Neuronal stem cell (in vitro differentiated cells): ENCODE measurements around the gene ZNF319.

Source experiments
- DNase-seq: peaks from one replicate; pipeline ENCODE4 v3.0.0-alpha.2; 2013; ENCODE audit warnings: low spot score
- H2AFZ ChIP-seq: one replicate; pipeline ENCODE4 v1.6.1; 2013; ENCODE audit warnings: mild to moderate bottlenecking, low read length, inconsistent platforms
- H2AK5ac ChIP-seq: 2 replicates; pipeline ENCODE4 v1.6.1; 2013; ENCODE audit warnings: low read depth, mild to moderate bottlenecking, inconsistent platforms, low read length, moderate library complexity, mixed read lengths
- H2BK120ac ChIP-seq: 2 replicates; pipeline ENCODE4 v1.6.1; 2013; ENCODE audit warnings: low read depth, mild to moderate bottlenecking, inconsistent platforms, low read length, moderate library complexity, mixed read lengths
- H2BK12ac ChIP-seq: one replicate; pipeline ENCODE4 v1.6.1; 2013; ENCODE audit warnings: low read length, inconsistent platforms
- H2BK15ac ChIP-seq: 2 replicates; pipeline ENCODE4 v1.6.1; 2013; ENCODE audit warnings: mild to moderate bottlenecking, low read length, inconsistent platforms, mixed read lengths
- H2BK5ac ChIP-seq: one replicate; pipeline ENCODE4 v1.6.1; 2013; ENCODE audit warnings: inconsistent platforms, mild to moderate bottlenecking, low read length, moderate library complexity
- H3K14ac ChIP-seq: one replicate; pipeline ENCODE4 v1.6.1; 2013; ENCODE audit warnings: low read length, inconsistent platforms
- H3K18ac ChIP-seq: 2 replicates; pipeline ENCODE4 v1.6.1; 2013; ENCODE audit warnings: low read length, inconsistent platforms
- H3K23ac ChIP-seq: 2 replicates; pipeline ENCODE4 v1.6.1; 2013; ENCODE audit warnings: low read depth, mild to moderate bottlenecking, mixed read lengths, low read length, inconsistent platforms; ENCODE audit not compliant: poor library complexity
- H3K27ac ChIP-seq: replicated peaks from 3 replicates; pipeline ENCODE4 v1.5.1; 2013; ENCODE audit warnings: low read length, inconsistent platforms
- H3K27me3 ChIP-seq, 3 experiments: 2 replicates each; pipeline ENCODE4 v1.6.1; 2013; ENCODE audit warnings: low read length in 3 of 3, mild to moderate bottlenecking in 2 of 3, inconsistent platforms in 1 of 3, low read depth in 1 of 3, mixed read lengths in 1 of 3, moderate library complexity in 1 of 3; ENCODE audit not compliant: control insufficient read depth in 3 of 3, insufficient read depth in 3 of 3
- H3K36me3 ChIP-seq, 2 donors: replicated peaks in 1 of 2; 2 replicates each; pipeline ENCODE4 v1.6.1; 2013; ENCODE audit warnings: low read length in 2 of 2; ENCODE audit not compliant: control insufficient read depth in 2 of 2, insufficient read depth in 2 of 2
- H3K4ac ChIP-seq: 2 replicates; pipeline ENCODE4 v1.6.1; 2013; ENCODE audit warnings: inconsistent platforms, mild to moderate bottlenecking, low read length, moderate library complexity
- H3K4me1 ChIP-seq, 2 donors: 1 replicate in 1 of 2; 2 replicates in 1 of 2; pipeline ENCODE4 v1.6.1; 2013; ENCODE audit warnings: low read length in 2 of 2, low read depth in 1 of 2; ENCODE audit not compliant: control insufficient read depth in 2 of 2, insufficient read depth in 1 of 2
- H3K4me2 ChIP-seq: one replicate; pipeline ENCODE4 v1.6.1; 2013; ENCODE audit warnings: mild to moderate bottlenecking, low read length, inconsistent platforms; ENCODE audit not compliant: insufficient read depth, poor library complexity, severe bottlenecking
- H3K4me3 ChIP-seq, 2 donors: 2 replicates each; pipeline ENCODE4 v1.5.1; 2013; ENCODE audit warnings: low read length in 2 of 2, mild to moderate bottlenecking in 2 of 2, inconsistent platforms in 1 of 2, moderate library complexity in 1 of 2
- H3K79me1 ChIP-seq: one replicate; pipeline ENCODE4 v1.6.1; 2013; ENCODE audit warnings: low read depth, mild to moderate bottlenecking, inconsistent platforms, low read length, moderate library complexity
- H3K9ac ChIP-seq: one replicate; pipeline ENCODE4 v1.6.1; 2013; ENCODE audit warnings: mild to moderate bottlenecking, low read depth, low read length, inconsistent platforms; ENCODE audit not compliant: poor library complexity
- H3K9me3 ChIP-seq, 2 donors: replicated peaks in 1 of 2; 2 replicates each; pipeline versions ENCODE3 to v1.6.1; 2013; ENCODE audit warnings: low read length in 2 of 2, mild to moderate bottlenecking in 2 of 2, inconsistent platforms in 1 of 2, low read depth in 1 of 2, mixed read lengths in 1 of 2, moderate library complexity in 1 of 2; ENCODE audit not compliant: control insufficient read depth in 2 of 2, insufficient read depth in 1 of 2
- H4K8ac ChIP-seq: one replicate; pipeline ENCODE4 v1.6.1; 2013; ENCODE audit warnings: low read depth, mild to moderate bottlenecking, inconsistent platforms, low read length, moderate library complexity
- H4K91ac ChIP-seq: one replicate; pipeline ENCODE4 v1.6.1; 2013; ENCODE audit warnings: low read length, low read depth, mild to moderate bottlenecking, inconsistent platforms; ENCODE audit not compliant: poor library complexity
- WGBS, 2 donors: extraction: QIAGEN DNeasy Blood & Tissue Kit; methylation state at CpG; one replicate each; pipeline ENCODE4 v1.1.7; 2013; ENCODE audit warnings: missing lambda C conversion rate in 2 of 2, mixed read lengths in 1 of 2; ENCODE audit not compliant: insufficient read length in 2 of 2, insufficient replicate concordance in 1 of 2; ENCODE audit errors: extremely low coverage in 2 of 2; 5-methylcytosine and 5-hydroxymethylcytosine counted together

ZNF319 gene

GRCh38 chr16:58039829-58040495, 39.5 kb upstream of the ZNF319 start:
- H2AFZ ChIP-seq: no peak overlapping the region
- no peak overlapping the region for H2BK12ac ChIP-seq
- no peaks in the 10 kb centered on the region for H3K27me3 ChIP-seq
- no peak overlapping the region for H3K27ac ChIP-seq
- H2BK120ac ChIP-seq: no peak overlapping the region
- no peak overlapping the region for H3K4me3 ChIP-seq
- no peak overlapping the region for H4K91ac ChIP-seq
- H2BK15ac ChIP-seq: no peak overlapping the region
- H3K4ac ChIP-seq: no peak overlapping the region
- peak overlapping the region; percentile 11 for H3K23ac ChIP-seq
- H3K14ac ChIP-seq: no peak overlapping the region
- H4K8ac ChIP-seq: no peak overlapping the region
- H3K9me3 ChIP-seq: peaks cover 0 to 2% of the 10 kb centered on the region in 2 donors
- no peak overlapping the region for H3K9ac ChIP-seq
- peaks cover 19 to 32% of the 10 kb centered on the region in 2 donors for H3K36me3 ChIP-seq
- no peak overlapping the region for H2BK5ac ChIP-seq
- DNase-seq: no peak
- H2AK5ac ChIP-seq: no peak overlapping the region
- no CpG with 5 or more reads among the region's 26 CpGs for WGBS, 2 donors
- peak overlapping the region; percentile 31 for H3K18ac ChIP-seq
- H3K4me1 ChIP-seq: no peaks in the 10 kb centered on the region
- H3K4me2 ChIP-seq: no peak overlapping the region
- H3K79me1 ChIP-seq: peaks cover 8% of the 10 kb centered on the region

GRCh38 chr16:58038219-58038641, 37.8 kb upstream of the ZNF319 start:
- Histone ChIP-seq H2AK5ac (no peak overlapping the region), H3K36me3 (peaks cover 14 to 26% of the 10 kb centered on the region in 2 donors), H3K27ac (no peak overlapping the region), H3K18ac (peak overlapping the region; percentile 30), H2BK120ac (no peak overlapping the region), H3K14ac (peak overlapping the region; percentile 27), H2AFZ (no peak overlapping the region), H3K9me3 (peaks cover 0 to 2% of the 10 kb centered on the region in 2 donors), H2BK5ac (peak overlapping the region; percentile 15), H2BK12ac (no peak overlapping the region), H2BK15ac (no peak overlapping the region), H4K8ac (peak overlapping the region; percentile 76), H3K27me3 (no peaks in the 10 kb centered on the region), H3K23ac (peak overlapping the region; percentile 46), H3K4me2 (no peak overlapping the region), H3K9ac (no peak overlapping the region), H4K91ac (no peak overlapping the region), H3K4me1 (no peaks in the 10 kb centered on the region), H3K4ac (no peak overlapping the region), H3K79me1 (peaks cover 8% of the 10 kb centered on the region), H3K4me3 (no peak overlapping the region)
- no CpG with 5 or more reads among the region's 20 CpGs for WGBS, 2 donors
- no peak for DNase-seq

GRCh38 chr16:58037365-58038057, 37.0 kb upstream of the ZNF319 start:
- no peaks in the 10 kb centered on the region for H3K27me3 ChIP-seq
- H2BK12ac ChIP-seq: no peak overlapping the region
- no CpG with 5 or more reads among the region's 16 CpGs for WGBS, 2 donors
- H3K4me3 ChIP-seq: no peak overlapping the region
- H3K4me1 ChIP-seq: peaks cover 1 to 2% of the 10 kb centered on the region in 2 donors
- H4K8ac ChIP-seq: no peak overlapping the region
- no peak for DNase-seq
- H3K4me2 ChIP-seq: no peak overlapping the region
- no peak overlapping the region for H3K14ac ChIP-seq
- no peak overlapping the region for H2BK120ac ChIP-seq
- no peak overlapping the region for H2BK15ac ChIP-seq
- H3K18ac ChIP-seq: no peak overlapping the region
- no peak overlapping the region for H2AK5ac ChIP-seq
- no peak overlapping the region for H3K27ac ChIP-seq
- no peak overlapping the region for H4K91ac ChIP-seq
- H2AFZ ChIP-seq: no peak overlapping the region
- no peaks in the 10 kb centered on the region for H3K9me3 ChIP-seq
- H3K79me1 ChIP-seq: peaks cover 11% of the 10 kb centered on the region
- H3K4ac ChIP-seq: no peak overlapping the region
- no peak overlapping the region for H3K23ac ChIP-seq
- no peak overlapping the region for H2BK5ac ChIP-seq
- no peak overlapping the region for H3K9ac ChIP-seq
- peaks cover 11 to 21% of the 10 kb centered on the region in 2 donors for H3K36me3 ChIP-seq

- Histone ChIP-seq H3K4me1 (peaks cover 3 to 4% of the 10 kb centered on the region in 2 donors), H2AFZ (no peak overlapping the region)
Measured at GRCh38 chr16:58036943-58037342, 36.5 kb upstream of the ZNF319 start.

More at GRCh38 chr16:58036943-58037342, 36.5 kb upstream of the ZNF319 start:
- H2AK5ac ChIP-seq: no peak overlapping the region
- no peak overlapping the region for H3K4me2 ChIP-seq
- H4K91ac ChIP-seq: no peak overlapping the region
- H3K36me3 ChIP-seq: peaks cover 6 to 21% of the 10 kb centered on the region in 2 donors
- no peak overlapping the region for H3K14ac ChIP-seq
- H3K9me3 ChIP-seq: no peaks in the 10 kb centered on the region
- no peak overlapping the region for H2BK15ac ChIP-seq
- no peak overlapping the region for H3K9ac ChIP-seq
- H3K79me1 ChIP-seq: peaks cover 11% of the 10 kb centered on the region
- H3K4ac ChIP-seq: no peak overlapping the region
- no peak overlapping the region for H3K27ac ChIP-seq
- no peaks in the 10 kb centered on the region for H3K27me3 ChIP-seq
- no peak overlapping the region for H3K23ac ChIP-seq
- H4K8ac ChIP-seq: no peak overlapping the region
- WGBS, 2 donors: no CpG with 5 or more reads among the region's 6 CpGs
- no peak for DNase-seq
- no peak overlapping the region for H3K4me3 ChIP-seq
- no peak overlapping the region for H2BK5ac ChIP-seq
- H2BK120ac ChIP-seq: no peak overlapping the region
- H2BK12ac ChIP-seq: no peak overlapping the region
- H3K18ac ChIP-seq: no peak overlapping the region
